ENCODE measurements around the gene PREX1.

The PREX1 gene

GRCh38 chr20:48807586-48808381 lies 20.0 kb downstream of the PREX1 start:
- DNase-seq, result no peak

- DNase-seq, result no peak
Measured at GRCh38 chr20:48807051-48807450, 20.7 kb downstream of the PREX1 start.

- no peak for DNase-seq
Measured at GRCh38 chr20:48805716-48806115, 22.1 kb downstream of the PREX1 start.

- no peak for DNase-seq
Measured at GRCh38 chr20:48805286-48805685, 22.5 kb downstream of the PREX1 start.

- DNase-seq, result no peak
Measured at GRCh38 chr20:48804300-48804980, 23.4 kb downstream of the PREX1 start.

- DNase-seq, result no peak
Measured at GRCh38 chr20:48803176-48804053, 24.4 kb downstream of the PREX1 start.

- DNase-seq, result no peak
Measured at GRCh38 chr20:48802647-48803046, 25.2 kb downstream of the PREX1 start.

GRCh38 chr20:48802216-48802615 lies 25.6 kb downstream of the PREX1 start:
- no peak for DNase-seq

GRCh38 chr20:48801197-48801596 lies 26.6 kb downstream of the PREX1 start:
- DNase-seq, result no peak

GRCh38 chr20:48800177-48800576 lies 27.6 kb downstream of the PREX1 start:
- no peak for DNase-seq

GRCh38 chr20:48799328-48800105 lies 28.3 kb downstream of the PREX1 start:
- no peak for DNase-seq

- DNase-seq, result no peak
Measured at GRCh38 chr20:48797850-48798747, 29.7 kb downstream of the PREX1 start.

GRCh38 chr20:48797275-48797825 lies 30.4 kb downstream of the PREX1 start:
- DNase-seq, result peak; percentile 50

GRCh38 chr20:48795732-48796131 lies 32.1 kb downstream of the PREX1 start:
- no peak for DNase-seq

GRCh38 chr20:48794816-48795457 lies 32.9 kb downstream of the PREX1 start:
- DNase-seq, result no peak

- no peak for DNase-seq
Measured at GRCh38 chr20:48794360-48794759, 33.4 kb downstream of the PREX1 start.

GRCh38 chr20:48793776-48794175 lies 34.0 kb downstream of the PREX1 start:
- no peak for DNase-seq

GRCh38 chr20:48791666-48792071 lies 36.1 kb downstream of the PREX1 start:
- DNase-seq, result no peak

- no peak for DNase-seq
Measured at GRCh38 chr20:48791014-48791413, 36.8 kb downstream of the PREX1 start.

GRCh38 chr20:48790473-48791003 lies 37.3 kb downstream of the PREX1 start:
- no peak for DNase-seq
